Astrocyte (in vitro differentiated cells and primary cell): ENCODE results near the gene THOC2.

Source experiments
- CTCF ChIP-seq: IDR thresholded peaks from 2 replicates; pipeline ENCODE4 v1.5.1; 2011; ENCODE audit warnings: low read depth, mild to moderate bottlenecking, inconsistent platforms, low read length, moderate library complexity; ENCODE audit not compliant: insufficient read depth
- EZH2 ChIP-seq: IDR thresholded peaks from 2 replicates; pipeline ENCODE4 v1.6.1; 2012; ENCODE audit warnings: mild to moderate bottlenecking, low read length, inconsistent platforms; ENCODE audit not compliant: insufficient read depth

GRCh38 chrX:123603491-123603890 lies 129.4 kb downstream of the THOC2 start:
- TF ChIP-seq CTCF (no peak), EZH2 (no peak)
